ENCODE measurements around the gene NYNRIN. TPM values are rescaled to one million over a fixed set of nuclear protein-coding genes. Genes with fewer than 3 reads are reported as not detected.

The NYNRIN gene
- total and polyA plus RNA-seq, 5 donors from 2014 or later = 0.02 to 0.22 TPM; not detected in 3

DNA sequence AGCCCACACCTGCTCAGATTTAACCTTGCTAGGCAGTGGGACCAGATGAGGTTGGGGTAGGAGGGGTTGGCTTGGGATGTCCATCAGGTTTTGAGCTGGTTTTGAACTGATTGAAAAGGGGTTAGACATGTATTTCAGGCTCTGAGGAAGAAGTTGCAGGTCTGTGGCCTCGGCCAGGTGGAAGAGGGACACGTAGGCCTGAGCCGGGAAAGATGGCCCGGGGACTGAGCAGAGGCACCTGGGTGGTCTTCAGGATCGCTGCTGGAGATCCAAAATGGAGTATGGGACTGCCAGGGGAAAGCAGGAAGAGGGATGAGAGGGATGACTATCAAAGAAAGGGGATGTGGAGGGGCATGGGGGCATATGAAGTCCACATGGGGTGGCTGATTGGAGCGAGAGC is 7.6 kb downstream of the NYNRIN start:
- no peaks in the 10 kb centered on the region for H3K9me3 ChIP-seq (ENCODE audit: control insufficient read depth in 2 of 2, low read length in 2 of 2)
- H3K36me3 ChIP-seq (ENCODE audit: control insufficient read depth, insufficient read depth, low read length) = no peaks in the 10 kb centered on the region
- H3K9me3 Mint-ChIP-seq = peaks cover 0 to 2% (median 0%) of the 10 kb centered on the region in 7 donors
- no peaks in the 10 kb centered on the region for H3K36me3 Mint-ChIP-seq
- no peak overlapping the region for H3K27ac Mint-ChIP-seq
- no peak overlapping the region for H3K4me3 Mint-ChIP-seq
- H3K27me3 Mint-ChIP-seq = peaks cover 33% of the 10 kb centered on the region
- no peak overlapping the region for H3K27ac ChIP-seq (ENCODE audit: insufficient read depth, low read length, poor library complexity, severe bottlenecking)
- DNase-seq = no peak
- H3K4me1 ChIP-seq (ENCODE audit: control insufficient read depth, insufficient read depth, low read length, poor library complexity, severe bottlenecking) = no peaks in the 10 kb centered on the region
- ATAC-seq (ENCODE audit: low read depth in 2 of 2) = no peak
- H3K4me1 Mint-ChIP-seq = peaks cover 0 to 2% (median 0%) of the 10 kb centered on the region in 4 donors
- peaks cover 6% of the 10 kb centered on the region for H3K27me3 ChIP-seq (ENCODE audit: control insufficient read depth, insufficient read depth, low read length)
- no peak overlapping the region for H3K4me3 ChIP-seq (ENCODE audit: low read depth, low read length)

DNA sequence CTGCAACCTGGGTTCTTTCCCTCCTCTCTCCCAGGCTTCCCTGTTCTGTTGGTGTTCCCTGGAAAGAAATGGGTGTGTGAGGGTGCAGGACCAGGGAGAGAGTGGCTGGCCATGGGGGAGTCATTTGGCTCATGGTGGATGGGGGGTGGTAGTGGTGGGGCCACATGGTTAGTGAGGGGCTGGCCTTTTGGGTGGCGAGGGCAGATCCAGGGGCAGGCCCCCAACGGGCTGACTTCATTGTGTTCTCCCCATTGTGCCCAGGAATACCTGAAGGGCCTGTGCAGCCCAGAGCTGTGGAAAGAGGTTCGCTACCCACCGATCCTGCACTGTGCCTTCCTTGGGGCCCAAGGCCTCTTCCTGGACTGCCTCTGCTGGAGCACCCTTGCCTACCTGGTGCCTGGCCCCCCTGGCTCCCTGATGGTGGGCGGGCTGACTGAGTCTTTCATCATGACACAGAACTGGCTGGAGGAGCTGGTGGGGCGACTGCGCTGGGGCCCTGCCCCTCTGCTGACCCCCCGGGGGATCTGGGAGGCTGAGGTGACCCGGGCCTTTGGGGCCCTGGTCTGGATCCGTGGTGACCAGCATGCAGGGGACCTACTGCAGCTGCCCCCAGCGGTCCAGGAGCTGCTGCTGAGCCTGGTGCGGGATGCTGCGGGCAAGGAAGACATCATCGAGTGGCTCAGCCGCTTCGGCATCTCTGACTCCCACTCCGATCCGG is 9.0 kb downstream of the NYNRIN start:
- Mint-ChIP-seq H3K36me3 (no peaks in the 10 kb centered on the region), H3K27me3 (peaks cover 29% of the 10 kb centered on the region), H3K9me3 (peaks cover 0 to 2% (median 0%) of the 10 kb centered on the region in 7 donors), H3K4me1 (peaks cover 0 to 2% (median 0%) of the 10 kb centered on the region in 4 donors), H3K4me3 (no peak overlapping the region), H3K27ac (no peak overlapping the region)
- Histone ChIP-seq H3K9me3 (ENCODE audit: control insufficient read depth in 2 of 2, low read length in 2 of 2) (no peaks in the 10 kb centered on the region), H3K27ac (ENCODE audit: insufficient read depth, low read length, poor library complexity, severe bottlenecking) (no peak overlapping the region), H3K36me3 (ENCODE audit: control insufficient read depth, insufficient read depth, low read length) (no peaks in the 10 kb centered on the region), H3K4me1 (ENCODE audit: control insufficient read depth, insufficient read depth, low read length, poor library complexity, severe bottlenecking) (no peaks in the 10 kb centered on the region), H3K27me3 (ENCODE audit: control insufficient read depth, insufficient read depth, low read length) (peaks cover 6% of the 10 kb centered on the region), H3K4me3 (ENCODE audit: low read depth, low read length) (no peak overlapping the region)
- no peak for ATAC-seq (ENCODE audit: low read depth in 2 of 2)
- no peak for DNase-seq

DNA sequence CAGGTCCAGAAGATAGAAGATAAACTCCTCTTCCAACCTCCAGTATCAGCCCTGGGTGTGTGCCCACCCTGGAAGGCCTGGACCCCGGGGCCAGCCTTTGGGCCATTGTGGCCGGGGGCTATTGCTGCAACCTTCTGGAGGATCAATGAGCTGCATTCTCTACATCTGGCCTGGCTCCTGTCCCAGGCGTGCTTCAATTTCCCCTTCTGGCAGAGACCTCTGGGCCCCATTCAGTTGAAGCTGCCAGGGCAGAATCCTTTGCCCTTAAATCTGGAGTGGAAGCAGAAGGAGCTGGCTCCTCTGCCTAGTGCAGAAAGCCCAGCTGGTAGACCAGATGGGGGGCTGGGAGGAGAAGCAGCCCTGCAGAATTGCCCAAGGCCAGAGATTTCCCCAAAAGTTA is 10.0 kb downstream of the NYNRIN start:
- peaks cover 20% of the 10 kb centered on the region for H3K27me3 Mint-ChIP-seq
- H3K36me3 Mint-ChIP-seq = no peaks in the 10 kb centered on the region
- Histone ChIP-seq H3K36me3 (ENCODE audit: control insufficient read depth, insufficient read depth, low read length) (no peaks in the 10 kb centered on the region), H3K27ac (ENCODE audit: insufficient read depth, low read length, poor library complexity, severe bottlenecking) (no peak overlapping the region), H3K27me3 (ENCODE audit: control insufficient read depth, insufficient read depth, low read length) (peaks cover 5% of the 10 kb centered on the region), H3K4me1 (ENCODE audit: control insufficient read depth, insufficient read depth, low read length, poor library complexity, severe bottlenecking) (no peaks in the 10 kb centered on the region), H3K4me3 (ENCODE audit: low read depth, low read length) (no peak overlapping the region), H3K9me3 (ENCODE audit: control insufficient read depth in 2 of 2, low read length in 2 of 2) (no peaks in the 10 kb centered on the region)
- peaks cover 0 to 2% (median 0%) of the 10 kb centered on the region in 4 donors for H3K4me1 Mint-ChIP-seq
- H3K4me3 Mint-ChIP-seq = no peak overlapping the region
- peaks cover 0 to 2% (median 0%) of the 10 kb centered on the region in 7 donors for H3K9me3 Mint-ChIP-seq
- no peak for ATAC-seq (ENCODE audit: low read depth in 2 of 2)
- no peak for DNase-seq
- no peak overlapping the region for H3K27ac Mint-ChIP-seq

DNA sequence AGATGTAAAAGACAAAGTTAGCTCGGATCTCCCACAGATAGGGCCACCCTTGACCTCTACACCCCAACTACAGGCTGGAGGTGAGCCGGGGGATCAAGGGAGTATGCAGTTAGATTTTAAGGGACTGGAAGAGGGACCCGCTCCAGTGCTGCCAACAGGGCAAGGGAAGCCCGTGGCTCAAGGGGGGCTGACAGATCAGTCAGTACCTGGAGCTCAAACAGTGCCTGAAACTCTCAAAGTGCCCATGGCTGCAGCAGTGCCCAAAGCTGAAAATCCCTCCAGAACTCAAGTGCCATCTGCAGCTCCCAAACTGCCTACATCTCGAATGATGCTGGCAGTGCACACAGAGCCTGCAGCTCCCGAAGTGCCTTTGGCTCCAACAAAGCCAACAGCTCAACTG is 10.4 kb downstream of the NYNRIN start:
- Histone ChIP-seq H3K27me3 (ENCODE audit: control insufficient read depth, insufficient read depth, low read length) (peaks cover 4% of the 10 kb centered on the region), H3K27ac (ENCODE audit: insufficient read depth, low read length, poor library complexity, severe bottlenecking) (no peak overlapping the region), H3K9me3 (ENCODE audit: control insufficient read depth in 2 of 2, low read length in 2 of 2) (no peaks in the 10 kb centered on the region), H3K4me3 (ENCODE audit: low read depth, low read length) (no peak overlapping the region), H3K36me3 (ENCODE audit: control insufficient read depth, insufficient read depth, low read length) (no peaks in the 10 kb centered on the region), H3K4me1 (ENCODE audit: control insufficient read depth, insufficient read depth, low read length, poor library complexity, severe bottlenecking) (no peaks in the 10 kb centered on the region)
- Mint-ChIP-seq H3K4me3 (no peak overlapping the region), H3K27ac (no peak overlapping the region), H3K36me3 (no peaks in the 10 kb centered on the region), H3K4me1 (peaks cover 0 to 2% (median 0%) of the 10 kb centered on the region in 4 donors), H3K27me3 (peaks cover 19% of the 10 kb centered on the region), H3K9me3 (peaks cover 0 to 2% (median 0%) of the 10 kb centered on the region in 7 donors)
- DNase-seq (no peak), ATAC-seq (ENCODE audit: low read depth in 2 of 2) (no peak)

DNA sequence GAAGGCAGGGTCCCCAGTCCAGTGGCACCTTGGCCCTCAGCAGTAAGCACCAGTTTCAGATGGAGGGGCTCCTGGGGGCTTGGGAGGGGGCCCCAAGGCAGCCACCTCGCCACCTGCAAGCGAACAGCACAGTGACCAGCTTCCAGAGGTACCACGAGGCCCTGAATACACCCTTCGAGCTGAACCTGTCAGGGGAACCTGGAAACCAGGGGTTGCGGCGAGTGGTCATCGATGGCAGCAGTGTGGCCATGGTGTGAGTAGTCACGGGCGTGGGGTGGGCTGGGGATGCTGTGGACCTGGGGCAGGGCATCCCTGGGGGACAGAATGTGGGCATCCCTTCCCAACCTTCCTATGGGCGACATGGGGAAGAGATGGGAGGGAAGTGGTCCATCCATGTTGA is 11.2 kb downstream of the NYNRIN start:
- no peak overlapping the region for H3K4me3 ChIP-seq (ENCODE audit: low read depth, low read length)
- H3K27me3 ChIP-seq (ENCODE audit: control insufficient read depth, insufficient read depth, low read length) = peaks cover 4% of the 10 kb centered on the region
- H3K36me3 ChIP-seq (ENCODE audit: control insufficient read depth, insufficient read depth, low read length) = no peaks in the 10 kb centered on the region
- Mint-ChIP-seq H3K27ac (no peak overlapping the region), H3K36me3 (no peaks in the 10 kb centered on the region), H3K4me3 (no peak overlapping the region), H3K9me3 (no peaks in the 10 kb centered on the region), H3K4me1 (peaks cover 0 to 2% (median 0%) of the 10 kb centered on the region in 4 donors), H3K27me3 (peaks cover 17% of the 10 kb centered on the region)
- H3K9me3 ChIP-seq (ENCODE audit: control insufficient read depth in 2 of 2, low read length in 2 of 2) = no peaks in the 10 kb centered on the region
- ATAC-seq (ENCODE audit: low read depth in 2 of 2) (no peak), DNase-seq (no peak)
- no peak overlapping the region for H3K27ac ChIP-seq (ENCODE audit: insufficient read depth, low read length, poor library complexity, severe bottlenecking)
- no peaks in the 10 kb centered on the region for H3K4me1 ChIP-seq (ENCODE audit: control insufficient read depth, insufficient read depth, low read length, poor library complexity, severe bottlenecking)

DNA sequence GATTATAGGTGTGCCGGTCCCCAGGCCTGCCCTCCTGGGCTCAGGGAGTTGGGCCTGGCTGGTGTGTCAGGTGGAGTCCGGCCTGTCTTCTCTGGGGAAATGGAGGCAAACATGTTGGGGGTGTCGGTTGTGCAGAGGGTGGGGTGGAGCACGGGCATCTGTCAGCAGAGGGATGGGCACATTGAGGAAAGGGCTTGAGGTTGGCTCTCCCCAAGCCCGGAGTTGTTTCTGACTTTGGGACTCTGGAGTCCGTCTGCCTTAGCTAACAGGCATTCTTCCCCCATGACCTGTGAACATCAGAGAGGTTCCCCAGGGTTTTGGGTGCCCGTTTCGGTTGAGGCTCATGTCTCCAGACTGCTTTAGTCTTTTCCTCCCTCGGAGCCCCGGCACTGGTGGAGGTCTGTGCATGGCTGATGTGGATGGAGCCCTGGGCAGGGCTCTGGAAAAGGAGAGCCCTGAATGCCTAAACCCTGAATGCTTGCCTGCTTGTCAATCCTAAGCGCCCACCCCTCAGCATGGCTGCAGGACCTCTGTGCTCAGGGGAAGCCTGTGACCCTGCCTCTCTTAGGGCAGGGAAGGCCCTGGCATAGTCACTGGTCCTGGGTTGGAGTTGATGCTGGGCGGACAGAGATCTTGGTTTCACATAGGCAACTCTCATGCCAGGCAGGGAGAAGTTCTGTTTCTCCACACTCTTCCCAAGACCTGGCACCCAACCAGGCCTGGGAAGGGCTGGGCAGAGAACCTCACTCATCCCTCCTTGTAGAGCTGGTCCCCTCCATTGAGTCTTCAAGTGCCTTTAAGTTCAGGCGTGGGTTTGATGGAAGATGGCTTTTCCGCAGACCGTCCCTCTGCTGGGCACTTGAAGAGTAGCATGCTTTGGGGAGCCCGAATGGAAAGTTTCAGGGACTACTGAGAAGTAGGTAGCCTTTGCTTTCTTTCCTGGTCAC is 12.9 kb downstream of the NYNRIN start:
- Histone ChIP-seq H3K9me3 (ENCODE audit: control insufficient read depth in 2 of 2, low read length in 2 of 2) (no peaks in the 10 kb centered on the region), H3K27me3 (ENCODE audit: control insufficient read depth, insufficient read depth, low read length) (no peaks in the 10 kb centered on the region), H3K4me3 (ENCODE audit: low read depth, low read length) (no peak overlapping the region), H3K4me1 (ENCODE audit: control insufficient read depth, insufficient read depth, low read length, poor library complexity, severe bottlenecking) (no peaks in the 10 kb centered on the region), H3K36me3 (ENCODE audit: control insufficient read depth, insufficient read depth, low read length) (no peaks in the 10 kb centered on the region), H3K27ac (ENCODE audit: insufficient read depth, low read length, poor library complexity, severe bottlenecking) (no peak overlapping the region)
- Mint-ChIP-seq H3K4me3 (no peak overlapping the region), H3K36me3 (no peaks in the 10 kb centered on the region), H3K4me1 (no peaks in the 10 kb centered on the region), H3K27me3 (peaks cover 19% of the 10 kb centered on the region), H3K9me3 (peaks cover 0 to 2% (median 0%) of the 10 kb centered on the region in 7 donors), H3K27ac (no peak overlapping the region)
- DNase-seq = peak in 1 of 3 donors; percentile 62
- ATAC-seq (ENCODE audit: low read depth in 2 of 2) = peak; percentile 38 to 45

DNA sequence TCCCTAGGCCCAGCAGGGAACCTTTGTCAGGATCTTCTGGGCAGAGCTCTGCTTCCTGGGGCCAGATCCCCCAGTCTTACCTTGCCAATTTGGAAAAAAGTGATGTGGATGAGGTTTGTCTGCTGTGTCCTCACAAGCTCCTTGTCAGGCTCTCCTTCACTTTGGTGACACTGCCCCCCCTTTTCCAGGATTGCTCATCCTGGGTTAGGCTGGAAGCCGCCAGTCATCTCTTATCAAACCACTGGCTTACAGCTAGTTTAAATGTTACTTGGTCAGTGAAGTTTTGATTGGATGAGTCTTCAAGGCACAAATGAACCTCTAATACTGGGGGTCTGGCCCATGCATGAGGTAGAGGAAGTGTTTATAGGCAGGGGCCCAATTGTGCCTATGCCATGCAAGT is 15.3 kb downstream of the NYNRIN start:
- H3K27me3 Mint-ChIP-seq = peaks cover 29% of the 10 kb centered on the region
- H3K4me1 ChIP-seq (ENCODE audit: control insufficient read depth, insufficient read depth, low read length, poor library complexity, severe bottlenecking) = no peaks in the 10 kb centered on the region
- DNase-seq (no peak), ATAC-seq (ENCODE audit: low read depth in 2 of 2) (no peak)
- peaks cover under 1% of the 10 kb centered on the region for H3K27me3 ChIP-seq (ENCODE audit: control insufficient read depth, insufficient read depth, low read length)
- H3K4me1 Mint-ChIP-seq = no peaks in the 10 kb centered on the region
- H3K27ac ChIP-seq (ENCODE audit: insufficient read depth, low read length, poor library complexity, severe bottlenecking) = no peak overlapping the region
- peak overlapping the region in 1 of 3 donors; percentile 7 for H3K27ac Mint-ChIP-seq
- no peaks in the 10 kb centered on the region for H3K9me3 ChIP-seq (ENCODE audit: control insufficient read depth in 2 of 2, low read length in 2 of 2)
- no peaks in the 10 kb centered on the region for H3K36me3 Mint-ChIP-seq
- no peak overlapping the region for H3K4me3 ChIP-seq (ENCODE audit: low read depth, low read length)
- no peaks in the 10 kb centered on the region for H3K36me3 ChIP-seq (ENCODE audit: control insufficient read depth, insufficient read depth, low read length)
- H3K4me3 Mint-ChIP-seq = no peak overlapping the region
- peaks cover 0 to 2% (median 0%) of the 10 kb centered on the region in 7 donors for H3K9me3 Mint-ChIP-seq

All from CD4-positive, CD25-positive, alpha-beta regulatory T cell (primary cell).